Smooth muscle cell (in vitro differentiated cells): ENCODE data around the gene CCM2. TPM values are rescaled to one million over a fixed set of nuclear protein-coding genes. Genes with fewer than 3 reads are reported as not detected.

ENCODE experiments used
- DNase-seq: peaks from one replicate; lab custom pipeline; 2025; ENCODE audit not compliant: unreplicated experiment; lab: John Stamatoyannopoulos, UW
- H2AFZ ChIP-seq: fragments of 200-600 bp; sonication (generic); 2 replicates; pipeline ENCODE4 v1.6.0; 2016; ENCODE audit warnings: antibody characterized with exemption, low read depth, mild to moderate bottlenecking
- H3F3A ChIP-seq: fragments of 200-600 bp; sonication (generic); 2 replicates; pipeline ENCODE4 v1.6.0; 2017; ENCODE audit warnings: antibody characterized with exemption, low read depth
- H3K27ac ChIP-seq: fragments of 200-600 bp; sonication (generic); 2 replicates; pipeline ENCODE4 v1.5.1; 2016; ENCODE audit warnings: low read depth, mild to moderate bottlenecking
- H3K27me3 ChIP-seq: fragments of 200-600 bp; sonication (generic); 2 replicates; pipeline ENCODE4 v1.6.1; 2016; ENCODE audit warnings: low read depth, mild to moderate bottlenecking
- H3K36me3 ChIP-seq: fragments of 200-600 bp; sonication (generic); 2 replicates; pipeline ENCODE4 v1.5.1; 2016; ENCODE audit warnings: low read depth
- H3K4me1 ChIP-seq: fragments of 200-600 bp; sonication (generic); 2 replicates; pipeline ENCODE4 v1.5.1; 2016; ENCODE audit warnings: low read depth
- H3K4me2 ChIP-seq: fragments of 200-600 bp; sonication (generic); 2 replicates; pipeline ENCODE4 v1.6.0; 2016; ENCODE audit warnings: mild to moderate bottlenecking
- H3K4me3 ChIP-seq: fragments of 200-600 bp; sonication (generic); 2 replicates; pipeline ENCODE4 v1.5.1; 2016; ENCODE audit warnings: mild to moderate bottlenecking
- H3K79me2 ChIP-seq: fragments of 200-600 bp; sonication (generic); 2 replicates; pipeline ENCODE4 v1.6.0; 2016; ENCODE audit warnings: low read depth, mild to moderate bottlenecking
- H3K9ac ChIP-seq: fragments of 200-600 bp; sonication (generic); 2 replicates; pipeline ENCODE4 v1.6.0; 2016; ENCODE audit warnings: low read depth
- H3K9me3 ChIP-seq: fragments of 200-600 bp; sonication (generic); replicated peaks from 2 replicates; pipeline ENCODE4 v1.5.1; 2016; ENCODE audit warnings: low read depth
- H4K20me1 ChIP-seq: fragments of 200-600 bp; sonication (generic); 2 replicates; pipeline ENCODE4 v1.6.0; 2016; ENCODE audit warnings: low read depth
- WGBS: methylation state at CpG from one replicate; pipeline ENCODE4 v1.1.7; 2016; ENCODE audit warnings: low lambda C conversion rate; 5-methylcytosine and 5-hydroxymethylcytosine counted together
- polyA plus RNA-seq: library from polyadenylated mRNA; unstranded; fragments of >200 nt; fragmentation: Nextera tagmentation; extraction: Ambion mirVana; gene quantifications from 2 replicates; pipeline ENCODE4 v1.2.1, GENCODE V29; 2016
- total RNA-seq: library from RNA; depleted of rRNA; stranded (reverse); fragments of >200 nt; gene quantifications from 2 replicates; pipeline ENCODE4 v1.2.3, GENCODE V29; 2014
- TF ChIP-seq, protein P1 (sequence below): fragments of 200-600 bp; sonication (generic); IDR thresholded peaks from 2 replicates; pipeline ENCODE4 v1.5.1; 2017; ENCODE audit warnings: borderline replicate concordance, mild to moderate bottlenecking, antibody characterized with exemption; ENCODE audit not compliant: insufficient read depth, poor library complexity, severe bottlenecking

Gene CCM2
- total and polyA plus RNA-seq, 2 experiments from 2014 or later = 32.6 to 85.5 TPM

DNA sequence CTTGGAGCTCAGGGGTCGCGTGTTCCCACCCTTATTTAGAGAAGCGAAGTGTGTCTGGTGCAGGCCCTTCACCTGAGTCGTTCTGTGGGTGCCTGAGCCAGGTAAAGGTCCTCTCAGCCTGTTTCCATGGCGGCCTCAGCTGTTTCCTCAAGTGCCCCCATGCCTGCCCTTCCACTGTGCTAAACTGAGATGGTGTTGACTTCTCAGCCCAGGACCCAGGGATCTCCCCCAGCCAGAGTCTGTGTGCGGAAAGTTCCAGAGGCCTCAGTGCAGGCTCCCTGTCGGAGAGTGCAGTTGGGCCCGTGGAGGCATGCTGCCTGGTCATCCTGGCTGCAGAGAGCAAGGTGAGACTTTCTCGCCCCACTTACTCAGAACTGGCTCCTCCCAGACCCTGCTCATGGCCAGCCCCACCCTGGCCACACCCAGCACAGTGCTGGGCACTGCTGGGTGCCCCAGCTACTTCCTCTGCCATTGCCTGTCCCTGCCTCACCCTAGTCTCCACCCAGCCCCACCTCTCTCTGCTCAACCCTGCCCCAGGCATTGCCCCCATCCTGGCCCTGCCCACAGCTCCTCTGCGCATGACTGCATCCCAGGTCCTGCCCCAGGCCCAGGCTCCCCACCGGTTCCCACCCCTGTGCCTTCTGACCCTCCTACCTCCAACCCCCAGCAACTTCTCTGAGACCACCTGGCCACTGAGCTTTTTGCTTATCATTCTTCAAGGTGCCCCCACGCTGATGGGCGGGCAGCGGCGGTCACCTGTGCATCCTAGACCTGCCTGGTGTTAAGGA, 68.4 kb downstream of the CCM2 start:
- DNase-seq = no peak
- 93% methylated on average over 15 of the region's 15 CpGs for WGBS
- Histone ChIP-seq H3K9me3 (no peaks in the 10 kb centered on the region), H3K36me3 (no peaks in the 10 kb centered on the region), H3F3A (no peaks in the 10 kb centered on the region), H4K20me1 (peaks cover 31% of the 10 kb centered on the region), H3K4me2 (no peak overlapping the region), H3K27ac (no peak overlapping the region), H2AFZ (no peak overlapping the region), H3K4me3 (no peak overlapping the region), H3K79me2 (peaks cover 7% of the 10 kb centered on the region), H3K9ac (no peak overlapping the region), H3K27me3 (no peaks in the 10 kb centered on the region), H3K4me1 (no peaks in the 10 kb centered on the region)
- TF ChIP-seq, protein P1, sequence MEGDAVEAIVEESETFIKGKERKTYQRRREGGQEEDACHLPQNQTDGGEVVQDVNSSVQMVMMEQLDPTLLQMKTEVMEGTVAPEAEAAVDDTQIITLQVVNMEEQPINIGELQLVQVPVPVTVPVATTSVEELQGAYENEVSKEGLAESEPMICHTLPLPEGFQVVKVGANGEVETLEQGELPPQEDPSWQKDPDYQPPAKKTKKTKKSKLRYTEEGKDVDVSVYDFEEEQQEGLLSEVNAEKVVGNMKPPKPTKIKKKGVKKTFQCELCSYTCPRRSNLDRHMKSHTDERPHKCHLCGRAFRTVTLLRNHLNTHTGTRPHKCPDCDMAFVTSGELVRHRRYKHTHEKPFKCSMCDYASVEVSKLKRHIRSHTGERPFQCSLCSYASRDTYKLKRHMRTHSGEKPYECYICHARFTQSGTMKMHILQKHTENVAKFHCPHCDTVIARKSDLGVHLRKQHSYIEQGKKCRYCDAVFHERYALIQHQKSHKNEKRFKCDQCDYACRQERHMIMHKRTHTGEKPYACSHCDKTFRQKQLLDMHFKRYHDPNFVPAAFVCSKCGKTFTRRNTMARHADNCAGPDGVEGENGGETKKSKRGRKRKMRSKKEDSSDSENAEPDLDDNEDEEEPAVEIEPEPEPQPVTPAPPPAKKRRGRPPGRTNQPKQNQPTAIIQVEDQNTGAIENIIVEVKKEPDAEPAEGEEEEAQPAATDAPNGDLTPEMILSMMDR = no peak

DNA sequence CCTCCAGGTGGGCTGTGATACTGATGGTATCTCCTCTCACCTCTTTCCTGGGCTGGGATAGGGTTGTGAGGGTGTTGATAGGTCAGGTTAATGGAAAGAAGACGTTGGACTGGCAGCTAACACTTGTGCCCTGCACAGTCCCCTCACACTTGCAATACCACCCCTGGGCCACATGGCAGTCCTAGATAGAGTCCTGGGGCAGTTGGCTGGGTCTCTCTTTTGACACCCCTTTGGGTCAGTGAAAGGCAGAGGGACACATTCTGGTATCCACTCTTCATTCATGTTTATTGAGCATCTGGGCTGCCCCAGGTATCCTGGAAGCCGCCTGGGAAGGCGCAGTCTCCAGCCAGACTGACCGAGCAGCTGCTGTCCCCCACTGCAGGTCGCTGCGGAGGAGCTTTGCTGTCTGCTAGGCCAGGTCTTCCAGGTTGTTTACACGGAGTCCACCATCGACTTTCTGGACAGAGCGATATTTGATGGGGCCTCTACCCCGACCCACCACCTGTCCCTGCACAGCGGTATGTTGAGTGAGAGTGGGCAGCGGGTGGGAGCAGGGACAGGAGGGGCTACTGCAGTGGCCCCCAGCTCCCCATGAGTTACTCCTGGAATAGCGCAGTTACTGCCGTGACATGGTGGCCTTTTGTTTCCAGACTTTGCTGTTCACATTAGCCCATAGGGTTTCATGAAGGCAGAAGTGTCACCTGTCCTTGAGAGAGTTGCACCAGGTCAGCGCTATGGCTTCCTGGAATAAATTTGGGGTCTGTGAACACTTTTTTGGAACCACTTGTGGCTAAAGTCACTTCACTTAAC, 69.6 kb downstream of the CCM2 start:
- WGBS = 98% methylated on average over 15 of the region's 15 CpGs
- Histone ChIP-seq H3K4me1 (no peaks in the 10 kb centered on the region), H3K9me3 (no peaks in the 10 kb centered on the region), H3K4me3 (no peak overlapping the region), H3K9ac (no peak overlapping the region), H4K20me1 (peaks cover 24% of the 10 kb centered on the region), H3K79me2 (peaks cover 4% of the 10 kb centered on the region), H2AFZ (no peak overlapping the region), H3K36me3 (no peaks in the 10 kb centered on the region), H3K4me2 (no peak overlapping the region), H3K27me3 (no peaks in the 10 kb centered on the region), H3K27ac (no peak overlapping the region), H3F3A (no peaks in the 10 kb centered on the region)
- DNase-seq = no peak
- TF ChIP-seq, protein P1 = no peak

- Histone ChIP-seq H3K9me3 (no peaks in the 10 kb centered on the region), H3K79me2 (peaks cover 4% of the 10 kb centered on the region), H3K4me3 (no peak overlapping the region), H2AFZ (no peak overlapping the region), H3K27ac (no peak overlapping the region), H3K9ac (no peak overlapping the region), H3K27me3 (no peaks in the 10 kb centered on the region), H3K4me1 (no peaks in the 10 kb centered on the region), H3K36me3 (no peaks in the 10 kb centered on the region), H4K20me1 (peaks cover 24% of the 10 kb centered on the region), H3F3A (no peaks in the 10 kb centered on the region), H3K4me2 (no peak overlapping the region)
- TF ChIP-seq, protein P1 = no peak
- 92% methylated on average over 1 of the region's 1 CpG for WGBS
- DNase-seq = no peak
Observed at GRCh38 chr7:45070254-45070642, 70.2 kb downstream of the CCM2 start.
